ENCODE measurements around the gene PAM16.

- TF ChIP-seq MXI1 (conservative IDR thresholded peaks at IDR 0.05; ENCODE audit: poor library complexity, severe bottlenecking) = no peak
- no peak for TF ChIP-seq CTCF (IDR thresholded peaks at IDR 0.05; ENCODE audit: poor library complexity, severe bottlenecking)
- TF ChIP-seq POLR2AphosphoS5 (IDR thresholded peaks at IDR 0.05) = no peak
- no peak for TF ChIP-seq EP300 (conservative IDR thresholded peaks at IDR 0.05; ENCODE audit: poor library complexity, severe bottlenecking)
- no peak for TF ChIP-seq SMC3 (conservative IDR thresholded peaks at IDR 0.05; ENCODE audit: poor library complexity)
- TF ChIP-seq TAF1 (IDR thresholded peaks at IDR 0.05; ENCODE audit: low read depth) = no peak
- TF ChIP-seq EZH2 (IDR thresholded peaks at IDR 0.05; ENCODE audit: borderline replicate concordance, insufficient read depth, low read length, poor library complexity, severe bottlenecking) = no peak
Measured at GRCh38 chr16:4372578-4373355, 21.6 kb upstream of the PAM16 start.
